Measurements from ENCODE around the gene GJE1. TPM values are rescaled to one million over a fixed set of nuclear protein-coding genes. Genes with fewer than 3 reads are reported as not detected.
"Not testable (repeated sequence)": the region's sequence is repeated elsewhere in the genome, so short reads cannot be mapped to it uniquely, and the experiment has no call there.

Gene GJE1
- total RNA-seq (not detected), polyA plus RNA-seq (not detected), total RNA-seq (not detected)

- Histone ChIP-seq H3K27ac (ENCODE audit: low read depth, low read length) (no peak within 1 kb of the TSS), H3K36me3 (ENCODE audit: control insufficient read depth in 2 of 3, insufficient read depth in 3 of 3, low read length in 3 of 3) (no peaks in the 10 kb centered on the region), H3K4me3 (ENCODE audit: low read length) (no peak within 1 kb of the TSS), H3K9me3 (ENCODE audit: control insufficient read depth in 2 of 3, low read length in 3 of 3) (no peaks in the 10 kb centered on the region), H3K27me3 (ENCODE audit: control insufficient read depth in 2 of 2, insufficient read depth in 2 of 2, low read length in 2 of 2) (no peaks in the 10 kb centered on the region), H3K4me1 (ENCODE audit: control insufficient read depth in 2 of 2, insufficient read depth in 2 of 2, low read length in 2 of 2) (no peaks in the 10 kb centered on the region)
- ATAC-seq (no peak), DNase-seq (no peak)
- Mint-ChIP-seq H3K36me3 (peaks cover 0 to 3% (median 0%) of the 10 kb centered on the region in 5 donors), H3K27me3 (peaks cover 24 to 45% (median 40%) of the 10 kb centered on the region in 5 donors), H3K9me3 (peaks cover 0 to 5% (median 0%) of the 10 kb centered on the region in 11 donors), H3K27ac (no peak within 1 kb of the TSS), H3K4me3 (no peak within 1 kb of the TSS), H3K4me1 (no peaks in the 10 kb centered on the region)
- ChIA-PET POLR2A (no interaction called here), CTCF (interaction anchor here (0.6 kb wide), 1 partner anchor 16 kb away, joined by 3 read pairs; no protein-coding TSS in a partner anchor)
- intact Hi-C loops (cut with micrococcal nuclease), result no loop called here
Observed at GRCh38 chr6:142132625-142133024, at the start of gene GJE1. Gene GJE1 (plus strand): TSS chr6:142132925. CDS start chr6:142133159, 234 bp downstream.

DNA sequence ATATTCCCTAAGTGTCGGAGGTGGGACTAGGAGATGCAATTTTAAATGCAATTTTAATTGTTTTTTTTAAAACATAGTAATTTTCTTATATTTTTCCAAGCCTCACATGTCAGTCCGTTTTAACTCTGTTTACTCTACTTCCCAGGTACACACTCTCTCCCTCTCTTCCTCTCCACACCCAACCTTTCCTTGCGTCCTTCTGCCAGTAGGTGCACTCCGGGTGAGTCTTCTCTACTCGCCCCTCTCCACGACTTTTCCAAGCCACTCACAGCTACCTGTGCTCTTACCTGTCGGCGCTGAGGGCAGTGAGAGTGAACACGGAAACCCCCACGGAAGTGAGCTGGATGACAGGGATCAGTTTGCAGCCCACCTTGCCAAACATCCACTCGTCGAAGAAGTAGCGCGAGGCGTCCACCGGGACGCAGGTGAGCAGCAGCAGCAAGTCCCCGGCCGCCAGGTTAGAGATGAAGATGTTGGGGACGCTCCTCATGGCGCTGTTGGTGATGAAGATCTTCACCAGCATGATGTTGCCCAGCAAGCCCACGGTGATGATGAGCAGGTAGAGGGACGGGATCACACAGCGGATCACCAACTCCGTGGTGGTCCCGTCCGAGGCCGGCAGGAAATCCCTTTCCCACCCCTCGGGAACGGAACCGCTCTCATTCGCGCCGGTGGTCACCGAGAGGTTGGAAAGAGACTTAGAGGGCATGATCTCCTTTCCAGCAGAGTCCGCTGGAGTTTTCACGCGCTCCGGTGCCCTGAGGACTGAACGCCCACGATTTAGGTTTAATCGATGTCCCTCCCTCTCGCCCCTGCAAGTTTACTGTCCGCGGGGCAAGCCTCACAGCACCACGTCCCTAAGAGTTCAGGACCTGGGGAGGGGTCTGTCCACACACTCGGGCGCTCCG, 44.5 kb upstream of the GJE1 start:
- peaks cover 0 to 6% of the 10 kb centered on the region in 2 donors for H3K27me3 ChIP-seq (ENCODE audit: control insufficient read depth in 2 of 2, insufficient read depth in 2 of 2, low read length in 2 of 2)
- no peak overlapping the region for H3K27ac ChIP-seq (ENCODE audit: low read depth, low read length)
- Mint-ChIP-seq H3K9me3 (peaks cover 0 to 6% (median 0%) of the 10 kb centered on the region in 11 donors), H3K27ac (no peak overlapping the region), H3K36me3 (peaks cover 0 to 5% (median 0%) of the 10 kb centered on the region in 5 donors), H3K27me3 (peaks cover 25 to 42% (median 36%) of the 10 kb centered on the region in 5 donors), H3K4me3 (peak overlapping the region in 6 of 10 donors; percentile 11 to 57 (median 40)), H3K4me1 (peaks cover 0 to 8% (median 4%) of the 10 kb centered on the region in 7 donors)
- ATAC-seq, result no peak
- DNase-seq, result no peak
- no peaks in the 10 kb centered on the region for H3K9me3 ChIP-seq (ENCODE audit: control insufficient read depth in 2 of 3, low read length in 3 of 3)
- ChIA-PET CTCF (no interaction called here), POLR2A (no interaction called here)
- intact Hi-C loops (cut with micrococcal nuclease), result no loop called here
- no peaks in the 10 kb centered on the region for H3K4me1 ChIP-seq (ENCODE audit: control insufficient read depth in 2 of 2, insufficient read depth in 2 of 2, low read length in 2 of 2)
- no peak overlapping the region for H3K4me3 ChIP-seq (ENCODE audit: low read length)
- no peaks in the 10 kb centered on the region for H3K36me3 ChIP-seq (ENCODE audit: control insufficient read depth in 2 of 3, insufficient read depth in 3 of 3, low read length in 3 of 3)

DNA sequence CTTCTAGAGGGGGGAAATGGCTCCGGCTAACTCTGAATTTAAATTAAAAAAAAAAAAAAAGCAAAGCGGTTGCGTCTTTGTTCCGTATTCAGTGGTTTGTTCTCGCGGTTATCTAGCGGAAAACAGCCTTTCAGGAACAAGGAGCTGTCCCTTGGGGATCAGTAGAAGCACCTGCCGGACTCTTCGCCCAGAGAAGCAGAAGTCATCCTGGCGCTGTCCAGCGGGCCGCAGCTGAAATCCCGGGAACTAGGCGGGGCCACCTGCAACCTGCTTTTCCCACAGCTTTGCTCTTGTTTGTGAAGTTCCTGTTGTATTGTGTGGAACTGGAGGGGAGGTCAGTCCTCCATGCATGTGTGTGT, 43.9 kb upstream of the GJE1 start:
- no peak overlapping the region for H3K27ac ChIP-seq (ENCODE audit: low read depth, low read length)
- Mint-ChIP-seq H3K36me3 (peaks cover 0 to 5% (median 0%) of the 10 kb centered on the region in 5 donors), H3K4me1 (peaks cover 0 to 8% (median 4%) of the 10 kb centered on the region in 7 donors), H3K9me3 (peaks cover 0 to 6% (median 0%) of the 10 kb centered on the region in 11 donors), H3K27me3 (peaks cover 25 to 43% (median 36%) of the 10 kb centered on the region in 5 donors), H3K4me3 (peak overlapping the region in 3 of 10 donors; percentile 8 to 57 (median 12)), H3K27ac (no peak overlapping the region)
- peaks cover 0 to 6% of the 10 kb centered on the region in 2 donors for H3K27me3 ChIP-seq (ENCODE audit: control insufficient read depth in 2 of 2, insufficient read depth in 2 of 2, low read length in 2 of 2)
- ATAC-seq, result no peak
- ChIA-PET CTCF (no interaction called here), POLR2A (no interaction called here)
- no peak overlapping the region for H3K4me3 ChIP-seq (ENCODE audit: low read length)
- no peak for DNase-seq
- intact Hi-C loops (cut with micrococcal nuclease), result no loop called here
- H3K4me1 ChIP-seq (ENCODE audit: control insufficient read depth in 2 of 2, insufficient read depth in 2 of 2, low read length in 2 of 2), result no peaks in the 10 kb centered on the region
- no peaks in the 10 kb centered on the region for H3K36me3 ChIP-seq (ENCODE audit: control insufficient read depth in 2 of 3, insufficient read depth in 3 of 3, low read length in 3 of 3)
- H3K9me3 ChIP-seq (ENCODE audit: control insufficient read depth in 2 of 3, low read length in 3 of 3), result no peaks in the 10 kb centered on the region

- H3K4me3 Mint-ChIP-seq; intact Hi-C loops (cut with micrococcal nuclease); H3K9me3 ChIP-seq (ENCODE audit: control insufficient read depth in 2 of 3, low read length in 3 of 3); H3K4me1 Mint-ChIP-seq; DNase-seq; H3K27ac Mint-ChIP-seq; H3K27ac ChIP-seq (ENCODE audit: low read depth, low read length); H3K4me1 ChIP-seq (ENCODE audit: control insufficient read depth in 2 of 2, insufficient read depth in 2 of 2, low read length in 2 of 2); H3K27me3 ChIP-seq (ENCODE audit: control insufficient read depth in 2 of 2, insufficient read depth in 2 of 2, low read length in 2 of 2); ATAC-seq; H3K4me3 ChIP-seq (ENCODE audit: low read length); H3K9me3 Mint-ChIP-seq; POLR2A ChIA-PET; H3K36me3 ChIP-seq (ENCODE audit: control insufficient read depth in 2 of 3, insufficient read depth in 3 of 3, low read length in 3 of 3); H3K36me3 Mint-ChIP-seq; CTCF ChIA-PET: not testable (repeated sequence)
- H3K27me3 Mint-ChIP-seq, result peaks cover 0 to 16% (median 0%) of the 10 kb centered on the region in 5 donors
Observed at GRCh38 chr6:142104820-142105219, 27.9 kb upstream of the GJE1 start.

DNA sequence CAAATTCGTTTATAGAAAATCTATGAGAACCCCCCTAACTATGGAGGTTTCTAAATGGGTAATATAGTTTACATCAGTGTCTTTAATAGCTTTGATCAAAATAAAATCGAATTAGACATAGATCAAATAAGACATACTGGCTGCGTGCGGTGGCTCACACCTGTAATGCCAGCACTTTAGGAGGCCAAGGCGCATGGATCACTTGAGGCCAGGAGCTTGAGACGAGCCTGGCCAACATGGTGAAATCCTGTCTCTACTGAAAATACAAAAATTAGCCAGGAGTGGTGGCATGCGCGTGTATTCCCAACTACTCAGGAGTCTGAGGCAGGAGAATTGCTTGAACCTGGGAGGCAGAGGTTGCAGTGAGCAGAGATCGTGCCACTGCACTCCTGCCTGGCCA, 21.9 kb upstream of the GJE1 start:
- H3K27me3 ChIP-seq (ENCODE audit: control insufficient read depth in 2 of 2, insufficient read depth in 2 of 2, low read length in 2 of 2); H3K36me3 Mint-ChIP-seq; H3K27ac ChIP-seq (ENCODE audit: low read depth, low read length); H3K4me3 Mint-ChIP-seq; H3K36me3 ChIP-seq (ENCODE audit: control insufficient read depth in 2 of 3, insufficient read depth in 3 of 3, low read length in 3 of 3); H3K27me3 Mint-ChIP-seq; H3K9me3 Mint-ChIP-seq; H3K4me1 ChIP-seq (ENCODE audit: control insufficient read depth in 2 of 2, insufficient read depth in 2 of 2, low read length in 2 of 2); DNase-seq; H3K27ac Mint-ChIP-seq; POLR2A ChIA-PET; H3K9me3 ChIP-seq (ENCODE audit: control insufficient read depth in 2 of 3, low read length in 3 of 3); H3K4me3 ChIP-seq (ENCODE audit: low read length); ATAC-seq; H3K4me1 Mint-ChIP-seq: not testable (repeated sequence)
- intact Hi-C loops (cut with micrococcal nuclease), result loop anchor here in 1 of 2 donors (5.0 kb wide), 1 partner anchor 549 kb away; no protein-coding TSS in a partner anchor
- CTCF ChIA-PET, result interaction anchor here (0.6 kb wide), 1 partner anchor 44 kb away, joined by 3 read pairs; no protein-coding TSS in a partner anchor

- Histone ChIP-seq H3K27ac (ENCODE audit: low read depth, low read length) (no peak overlapping the region), H3K36me3 (ENCODE audit: control insufficient read depth in 2 of 3, insufficient read depth in 3 of 3, low read length in 3 of 3) (no peaks in the 10 kb centered on the region), H3K4me3 (ENCODE audit: low read length) (no peak overlapping the region), H3K9me3 (ENCODE audit: control insufficient read depth in 2 of 3, low read length in 3 of 3) (no peaks in the 10 kb centered on the region), H3K4me1 (ENCODE audit: control insufficient read depth in 2 of 2, insufficient read depth in 2 of 2, low read length in 2 of 2) (no peaks in the 10 kb centered on the region), H3K27me3 (ENCODE audit: control insufficient read depth in 2 of 2, insufficient read depth in 2 of 2, low read length in 2 of 2) (no peaks in the 10 kb centered on the region)
- Mint-ChIP-seq H3K27ac (no peak overlapping the region), H3K4me3 (no peak overlapping the region), H3K27me3 (peaks cover 0 to 11% (median 6%) of the 10 kb centered on the region in 5 donors), H3K36me3 (no peaks in the 10 kb centered on the region), H3K9me3 (no peaks in the 10 kb centered on the region), H3K4me1 (no peaks in the 10 kb centered on the region)
- ATAC-seq, result peak; percentile 61
- ChIA-PET CTCF (interaction anchor here (1.2 kb wide), 1 partner anchor 9 kb away, joined by 5 read pairs; no protein-coding TSS in a partner anchor), POLR2A (no interaction called here)
- DNase-seq, result peak; percentile 10 to 45 (median 37)
- intact Hi-C loops (cut with micrococcal nuclease), result loop anchor here (1.0 to 5.0 kb wide), 6 partner anchors 123 to 803 kb away; no protein-coding TSS in a partner anchor
Observed at GRCh38 chr6:142112451-142113061, 20.2 kb upstream of the GJE1 start.
